Measurements from ENCODE around the gene ATF1. TPM values are rescaled to one million over a fixed set of nuclear protein-coding genes. Genes with fewer than 3 reads are reported as not detected.

ATF1 gene
- total and polyA plus RNA-seq, 12 donors = 4.2 to 31.9 (median 23.9) TPM

- Histone ChIP-seq H3K36me3 (peaks cover 3 to 100% (median 58%) of the 10 kb centered on the region in 9 donors), H3K4me3 (no peak overlapping the region), H3K9me3 (no peaks in the 10 kb centered on the region), H3K27me3 (no peaks in the 10 kb centered on the region), H3K4me1 (no peaks in the 10 kb centered on the region), H3K27ac (no peak overlapping the region)
- DNase-seq (no peak), ATAC-seq (peak in 6 of 8 donors; percentile 24 to 68 (median 52))
- 69 to 70% methylated on average over 10 of the region's 10 CpGs for WGBS, 2 donors
- intact Hi-C loops (cut with DNase I) = loop anchor here in 8 of 10 donors (5.0 to 10.0 kb wide), 3 partner anchors 90 to 232 kb away; partner anchors contain the start of gene DIP2B (in 7 of the 8)
- peak; percentile 31 to 71 (median 60) for TF ChIP-seq CTCF (IDR thresholded peaks at IDR 0.05)
Observed at GRCh38 chr12:50734409-50735263, 29.3 kb upstream of the ATF1 start.

GRCh38 chr12:50739611-50740010 is 24.3 kb upstream of the ATF1 start:
- H3K27me3 ChIP-seq = no peaks in the 10 kb centered on the region
- peaks cover 4 to 100% (median 69%) of the 10 kb centered on the region in 9 donors for H3K36me3 ChIP-seq
- DNase-seq (no peak), ATAC-seq (peak in 1 of 8 donors; percentile 45)
- no peak overlapping the region for H3K4me3 ChIP-seq
- intact Hi-C loops (cut with DNase I) = loop anchor here in 5 of 10 donors (5.0 to 10.0 kb wide), 3 partner anchors 95 to 237 kb away; partner anchors contain the start of gene DIP2B (in 4 of the 5)
- WGBS, 2 donors = 94 to 97% methylated on average over 7 of the region's 7 CpGs
- no peaks in the 10 kb centered on the region for H3K9me3 ChIP-seq
- TF ChIP-seq CTCF (IDR thresholded peaks at IDR 0.05) = no peak
- no peak overlapping the region for H3K27ac ChIP-seq
- no peaks in the 10 kb centered on the region for H3K4me1 ChIP-seq

GRCh38 chr12:50740307-50740706 is 23.6 kb upstream of the ATF1 start:
- TF ChIP-seq CTCF (IDR thresholded peaks at IDR 0.05) = no peak
- no peak overlapping the region for H3K27ac ChIP-seq
- no peak overlapping the region for H3K4me3 ChIP-seq
- intact Hi-C loops (cut with DNase I) = no loop called here
- H3K9me3 ChIP-seq = no peaks in the 10 kb centered on the region
- no peak for ATAC-seq
- H3K36me3 ChIP-seq = peaks cover 4 to 100% (median 74%) of the 10 kb centered on the region in 9 donors
- DNase-seq = no peak
- no peaks in the 10 kb centered on the region for H3K4me1 ChIP-seq
- 86 to 92% methylated on average over 2 of the region's 2 CpGs for WGBS, 2 donors
- H3K27me3 ChIP-seq = no peaks in the 10 kb centered on the region

GRCh38 chr12:50742776-50743175 is 21.1 kb upstream of the ATF1 start:
- DNase-seq = no peak
- Histone ChIP-seq H3K9me3 (no peaks in the 10 kb centered on the region), H3K27ac (no peak overlapping the region), H3K27me3 (no peaks in the 10 kb centered on the region), H3K36me3 (peaks cover under 1 to 100% (median 64%) of the 10 kb centered on the region in 9 donors), H3K4me3 (no peak overlapping the region), H3K4me1 (peaks cover 0 to 8% (median 0%) of the 10 kb centered on the region in 9 donors)
- no peak for ATAC-seq
- intact Hi-C loops (cut with DNase I) = no loop called here
- no peak for TF ChIP-seq CTCF (IDR thresholded peaks at IDR 0.05)
- 98% methylated on average over 7 of the region's 7 CpGs for WGBS, 2 donors

All from heart right ventricle (tissue), 16 donors.